Prostate gland (tissue), 2 donors: ENCODE measurements around the gene GPC5.

Source experiments
- POLR2AphosphoS5 ChIP-seq: sonication (generic); formaldehyde crosslinking; IDR thresholded peaks from one replicate; pipeline ENCODE4 v1.6.1; 2017; ENCODE audit warnings: antibody characterized with exemption
- TF ChIP-seq, protein P1 (sequence below), 4 experiments: fragments of 200-600 bp in 2 of 4; fragments of 450-650 bp in 2 of 4; sonication (generic) in 2 of 4; IDR thresholded peaks; 1 replicate in 3 of 4; 2 replicates in 1 of 4; pipeline ENCODE4 v1.5.1; 2016 to 2019; ENCODE audit warnings: antibody characterized with exemption in 4 of 4, mild to moderate bottlenecking in 2 of 4, moderate library complexity in 2 of 4

DNA sequence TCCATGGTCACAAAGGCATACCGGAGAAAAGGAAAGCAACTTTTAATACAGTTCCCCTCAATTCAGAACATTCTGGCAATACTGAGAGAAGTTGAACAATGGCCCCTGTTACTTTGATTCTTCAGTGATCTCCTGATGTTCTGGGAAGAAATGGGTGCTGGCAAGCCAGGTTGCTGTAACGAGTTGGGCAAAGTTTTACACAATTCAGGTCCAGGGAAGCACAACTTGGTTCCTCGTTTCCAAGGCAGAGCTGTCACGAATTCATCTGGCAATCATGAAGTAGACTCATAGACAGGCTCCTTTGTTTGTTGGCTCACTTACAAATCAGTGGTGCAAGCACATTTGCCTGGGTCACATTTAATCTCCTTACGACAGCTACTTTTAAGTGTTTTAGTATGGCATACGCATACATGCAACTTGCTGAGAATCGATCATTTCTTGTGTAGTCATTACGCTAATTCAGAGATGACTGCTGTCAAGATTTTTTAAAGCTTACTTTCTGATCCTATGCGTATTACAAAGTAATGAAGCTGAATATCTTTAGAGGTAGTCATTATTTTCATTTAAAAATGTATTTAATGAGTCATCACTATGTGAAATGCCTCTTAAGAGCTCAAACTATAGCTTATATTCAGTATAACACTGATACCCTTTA lies 174.7 kb downstream of the GPC5 start:
- no peak for TF ChIP-seq POLR2AphosphoS5
- TF ChIP-seq, protein P1, sequence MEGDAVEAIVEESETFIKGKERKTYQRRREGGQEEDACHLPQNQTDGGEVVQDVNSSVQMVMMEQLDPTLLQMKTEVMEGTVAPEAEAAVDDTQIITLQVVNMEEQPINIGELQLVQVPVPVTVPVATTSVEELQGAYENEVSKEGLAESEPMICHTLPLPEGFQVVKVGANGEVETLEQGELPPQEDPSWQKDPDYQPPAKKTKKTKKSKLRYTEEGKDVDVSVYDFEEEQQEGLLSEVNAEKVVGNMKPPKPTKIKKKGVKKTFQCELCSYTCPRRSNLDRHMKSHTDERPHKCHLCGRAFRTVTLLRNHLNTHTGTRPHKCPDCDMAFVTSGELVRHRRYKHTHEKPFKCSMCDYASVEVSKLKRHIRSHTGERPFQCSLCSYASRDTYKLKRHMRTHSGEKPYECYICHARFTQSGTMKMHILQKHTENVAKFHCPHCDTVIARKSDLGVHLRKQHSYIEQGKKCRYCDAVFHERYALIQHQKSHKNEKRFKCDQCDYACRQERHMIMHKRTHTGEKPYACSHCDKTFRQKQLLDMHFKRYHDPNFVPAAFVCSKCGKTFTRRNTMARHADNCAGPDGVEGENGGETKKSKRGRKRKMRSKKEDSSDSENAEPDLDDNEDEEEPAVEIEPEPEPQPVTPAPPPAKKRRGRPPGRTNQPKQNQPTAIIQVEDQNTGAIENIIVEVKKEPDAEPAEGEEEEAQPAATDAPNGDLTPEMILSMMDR (IDR thresholded peaks at IDR 0.05): no peak
